C1 segment of cervical spinal cord (tissue), 14 donors: ENCODE results near the gene PAFAH1B1.
A peak's percentile ranks its signal among the peaks of the same experiment; 100 is the strongest.
"Not testable (repeated sequence)": the region's sequence is repeated elsewhere in the genome, so short reads cannot be mapped to it uniquely, and the experiment has no call there.

Experiments used
- DNase-seq, 14 donors: peaks; one replicate each; lab custom pipeline; 2025; lab: John Stamatoyannopoulos, UW

PAFAH1B1 gene

DNA sequence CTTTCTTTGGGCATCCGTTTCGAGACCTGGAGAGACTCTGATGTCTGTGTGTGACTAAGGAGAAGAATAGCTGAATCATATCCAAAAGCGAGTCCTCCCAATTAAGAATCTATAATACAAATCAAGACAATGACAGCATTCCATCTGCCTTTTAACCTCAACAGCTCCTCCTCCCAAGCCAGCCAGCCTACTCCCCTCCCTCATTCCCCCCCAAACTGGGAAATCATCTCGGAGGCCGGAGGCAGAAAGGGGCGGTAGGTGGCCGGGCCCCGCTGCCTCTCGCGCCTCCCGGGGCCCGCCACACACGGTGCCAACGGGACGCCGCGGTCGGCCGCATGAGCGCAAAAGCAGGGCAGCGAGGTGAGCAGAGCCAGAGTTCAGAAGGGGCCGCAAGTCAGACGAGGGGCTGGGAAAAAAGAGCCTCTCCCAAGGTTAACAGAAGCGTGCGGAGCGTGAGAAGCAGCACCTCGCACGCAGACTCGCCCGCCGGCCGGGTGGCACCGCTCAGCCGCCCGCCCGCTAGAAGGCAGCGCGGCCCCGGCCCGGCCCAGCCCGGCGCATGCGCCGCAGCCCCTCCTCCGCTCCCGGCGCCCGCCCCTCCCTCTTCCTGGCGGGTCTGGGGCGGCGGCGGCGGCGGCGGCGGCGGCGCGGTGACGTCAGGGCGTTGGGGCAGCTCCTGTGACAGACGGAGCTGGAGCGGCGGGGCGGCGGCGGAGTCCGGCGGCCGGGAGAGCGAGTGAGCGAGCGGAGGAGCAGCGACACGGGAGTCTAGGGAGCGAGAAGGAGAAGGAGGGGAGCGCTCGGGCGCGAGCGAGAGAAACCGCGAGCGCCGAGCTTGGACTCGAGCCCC is at the start of gene PAFAH1B1:
Gene PAFAH1B1 (plus strand): TSS at position 684 of the 850 bp plus-strand sequence. CDS start 44,635 bp downstream, outside the sequence.
- peak; percentile 50 to 95 (median 89) for DNase-seq

DNA sequence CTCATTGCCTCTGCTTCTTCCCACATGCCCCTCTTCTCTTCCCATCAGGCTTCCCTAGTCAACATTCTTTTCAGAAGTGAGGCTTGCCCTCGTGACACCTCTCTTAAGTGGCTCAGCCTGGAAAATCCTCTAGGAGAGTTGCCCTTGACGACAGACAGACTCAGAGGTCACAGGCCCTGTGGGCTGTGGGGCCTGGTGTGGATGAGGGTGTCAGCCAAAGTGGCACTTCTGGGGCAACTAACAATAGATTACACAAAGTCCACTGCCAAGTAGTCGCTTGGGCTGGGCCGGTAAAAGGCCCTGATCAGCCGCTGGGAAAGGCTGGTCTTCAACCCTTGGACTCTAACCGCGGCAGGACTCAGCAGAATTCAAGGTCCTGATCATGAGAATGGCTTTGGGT is 48.1 kb upstream of the PAFAH1B1 start:
- DNase-seq = no peak

DNA sequence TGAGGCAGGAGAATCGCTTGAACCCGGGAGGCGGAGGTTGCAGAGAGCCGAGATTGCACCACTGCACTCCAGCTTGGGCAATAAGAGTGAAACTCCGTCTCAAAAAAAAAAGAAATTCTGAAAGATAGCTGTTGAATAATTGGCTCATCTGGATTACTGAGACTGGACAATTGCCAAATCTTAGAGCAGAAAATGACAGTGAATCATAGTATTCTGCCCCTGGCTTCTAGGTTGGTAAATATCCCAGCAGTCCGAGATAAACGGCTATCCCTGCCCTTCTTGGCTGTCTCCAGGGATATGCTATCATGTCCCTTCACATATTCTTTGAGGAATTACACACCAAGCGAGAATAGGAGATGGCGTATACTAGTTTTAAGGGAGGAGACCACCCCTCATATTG is 46.3 kb upstream of the PAFAH1B1 start:
- no peak for DNase-seq

DNA sequence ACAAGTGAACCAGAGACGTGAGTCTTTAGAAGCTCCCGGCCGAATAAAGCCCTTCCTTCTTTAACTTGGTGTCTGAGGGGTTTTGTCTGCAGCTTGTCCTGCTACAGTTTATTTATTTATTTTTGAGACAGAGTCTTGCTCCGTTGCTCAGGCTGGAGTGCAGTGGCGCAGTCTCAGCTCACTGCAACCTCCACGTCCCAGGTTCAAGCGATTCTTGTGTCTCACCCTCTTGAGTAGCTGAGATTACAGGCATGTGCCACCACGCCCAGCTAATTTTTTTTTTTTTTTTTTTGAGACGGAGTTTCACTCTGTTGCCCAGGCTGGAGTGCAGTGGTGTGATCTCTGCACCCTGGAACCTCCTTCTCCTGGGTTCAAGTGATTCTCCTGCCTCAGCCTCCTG is 45.4 kb upstream of the PAFAH1B1 start:
- not testable (repeated sequence) for DNase-seq

DNA sequence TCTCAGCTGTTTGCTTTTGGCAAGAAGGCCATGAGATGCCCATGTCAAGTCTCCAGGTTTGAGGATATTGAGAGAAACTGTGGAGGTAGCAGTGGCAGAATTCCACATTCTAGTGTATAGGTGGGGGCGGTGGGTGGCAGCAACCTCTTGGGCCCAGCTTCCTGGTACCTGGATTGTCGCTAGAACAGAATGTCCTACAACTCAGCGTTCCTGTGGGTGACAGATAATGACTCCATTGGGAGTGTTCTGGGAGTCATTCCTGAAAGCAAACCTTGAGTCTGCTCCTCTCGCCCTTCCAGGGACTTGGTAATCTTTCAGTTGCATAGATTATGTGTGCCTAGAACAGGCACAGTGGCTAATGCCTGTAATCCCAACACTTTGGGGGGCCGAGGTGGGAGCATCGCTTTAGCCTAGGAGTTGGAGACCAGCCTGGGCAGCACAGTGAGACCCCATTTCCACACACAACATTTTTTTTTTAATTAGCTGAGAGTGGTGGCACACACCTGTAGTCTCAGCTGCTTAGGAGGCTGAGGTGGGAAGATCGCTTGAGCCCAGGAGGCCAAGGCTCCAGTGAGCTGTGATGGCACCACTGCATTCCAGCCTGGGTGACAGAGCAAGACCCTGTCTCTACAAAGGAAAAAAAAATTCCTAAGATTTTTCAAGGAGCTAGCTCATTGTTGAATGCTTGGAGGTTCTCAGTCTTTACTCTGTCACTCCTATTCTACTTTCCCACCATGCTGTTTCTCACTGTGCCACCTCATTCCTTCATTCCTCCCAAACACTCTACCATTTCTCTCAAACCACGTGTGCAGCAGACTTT is 43.9 kb upstream of the PAFAH1B1 start:
- no peak for DNase-seq

DNA sequence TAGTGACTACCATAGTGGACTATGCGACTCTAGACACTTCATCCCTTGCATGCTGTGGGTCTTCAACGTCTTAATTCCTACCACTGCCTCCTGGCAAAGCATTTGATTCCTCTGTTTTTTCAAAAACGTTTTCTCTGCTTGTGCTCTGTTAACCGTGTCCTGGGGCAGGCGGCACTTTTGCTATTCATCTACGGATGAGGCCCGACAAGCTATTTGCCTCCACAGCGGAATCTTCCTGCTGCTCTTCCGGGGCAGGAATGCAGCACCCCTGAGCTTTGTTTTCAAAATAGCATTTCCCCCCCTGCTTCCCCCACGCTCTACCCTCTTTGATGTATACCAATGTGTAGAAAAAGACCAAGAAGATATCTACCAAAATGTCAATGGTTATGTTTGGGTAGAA is 42.0 kb upstream of the PAFAH1B1 start:
- DNase-seq = no peak

DNA sequence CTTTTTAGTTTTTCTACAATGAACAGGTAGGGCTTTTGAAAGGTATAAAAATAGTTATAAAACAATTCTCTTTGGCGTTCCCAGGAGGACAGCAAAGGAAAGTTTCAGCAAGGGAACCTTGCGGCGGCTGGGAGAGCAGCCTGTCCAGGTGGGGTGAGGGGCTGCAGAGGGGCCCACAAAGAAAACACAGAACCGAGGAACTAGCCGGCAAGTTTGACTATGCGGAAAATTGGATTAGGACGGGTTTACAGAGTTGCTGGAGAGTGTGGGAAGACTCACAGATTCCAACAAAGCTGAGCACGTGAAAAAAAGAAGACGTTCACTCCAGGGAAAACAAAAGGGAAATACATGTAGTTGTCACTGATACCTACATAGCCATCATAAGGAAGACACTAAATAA is 41.5 kb upstream of the PAFAH1B1 start:
- no peak for DNase-seq

DNA sequence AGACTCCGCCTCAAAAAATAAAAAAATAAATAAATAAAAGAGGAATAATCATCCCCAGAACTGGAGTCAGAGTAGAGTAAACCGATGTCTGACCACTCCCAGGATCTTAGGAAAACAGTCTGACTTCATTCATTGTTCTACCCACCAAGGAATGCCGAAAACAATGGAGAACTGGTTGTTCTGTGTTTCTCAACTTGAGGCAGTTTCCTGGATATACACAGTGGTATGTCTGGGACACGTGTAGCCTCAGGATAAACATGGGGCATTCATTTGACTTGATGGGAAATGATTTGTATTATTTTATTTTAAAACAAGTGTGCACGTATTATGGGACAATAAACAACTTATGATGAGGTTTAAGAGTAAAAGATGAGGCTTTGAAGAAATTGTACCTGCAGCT is 32.8 kb upstream of the PAFAH1B1 start:
- no peak for DNase-seq

DNA sequence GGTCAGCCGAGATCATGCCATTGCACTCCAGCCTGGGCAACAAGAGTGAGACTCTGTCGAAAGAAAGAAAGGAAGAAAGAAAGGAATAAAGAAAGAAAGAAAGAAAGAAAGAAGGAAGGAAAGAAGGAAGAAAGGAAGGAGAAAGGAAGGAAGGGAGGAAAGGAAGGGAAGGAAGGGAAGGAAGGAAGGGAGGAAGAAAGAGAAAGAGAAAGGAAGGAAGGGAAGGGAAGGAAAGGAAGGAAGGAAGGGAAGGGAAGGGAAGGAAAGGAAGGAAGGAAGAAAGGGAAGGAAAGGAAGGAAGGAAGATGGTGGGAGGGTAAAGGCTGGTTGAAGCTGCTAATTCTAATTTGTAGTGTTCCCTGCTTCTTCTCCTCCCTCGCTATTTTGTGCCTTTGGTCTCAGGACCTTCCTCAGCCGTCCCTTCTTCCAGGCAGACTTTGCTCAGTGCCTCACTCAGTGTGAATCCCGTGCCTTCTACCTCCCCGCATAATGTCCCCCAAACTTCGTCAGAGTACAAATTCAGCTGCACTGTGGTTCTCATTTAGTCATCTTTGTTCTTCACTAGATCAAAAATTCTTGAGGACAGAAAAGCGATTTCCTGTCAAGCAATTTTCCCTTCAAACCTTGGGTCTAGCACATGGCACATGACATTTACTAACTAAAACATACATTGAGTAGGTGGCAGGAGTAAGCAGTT is 31.1 kb upstream of the PAFAH1B1 start:
- no peak for DNase-seq

DNA sequence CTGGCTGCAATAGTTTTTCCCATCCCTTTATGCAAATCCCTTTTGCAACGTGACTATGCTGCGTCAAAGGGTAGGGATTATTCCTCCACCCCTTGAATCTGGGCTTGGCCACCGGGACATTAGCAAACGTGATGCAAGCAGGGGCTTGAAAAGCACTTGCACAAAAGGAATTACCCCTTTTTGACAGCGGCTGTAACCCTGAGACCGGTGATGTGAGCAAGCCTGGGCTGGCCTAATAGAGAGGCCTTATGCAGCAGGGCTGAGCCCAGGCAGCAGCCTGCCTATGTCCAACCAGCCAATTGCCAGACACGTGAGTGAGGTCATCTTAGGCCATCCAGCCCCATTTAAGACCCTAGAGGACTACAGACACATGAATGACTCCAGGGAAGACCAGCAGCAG is 30.4 kb upstream of the PAFAH1B1 start:
- DNase-seq = no peak

DNA sequence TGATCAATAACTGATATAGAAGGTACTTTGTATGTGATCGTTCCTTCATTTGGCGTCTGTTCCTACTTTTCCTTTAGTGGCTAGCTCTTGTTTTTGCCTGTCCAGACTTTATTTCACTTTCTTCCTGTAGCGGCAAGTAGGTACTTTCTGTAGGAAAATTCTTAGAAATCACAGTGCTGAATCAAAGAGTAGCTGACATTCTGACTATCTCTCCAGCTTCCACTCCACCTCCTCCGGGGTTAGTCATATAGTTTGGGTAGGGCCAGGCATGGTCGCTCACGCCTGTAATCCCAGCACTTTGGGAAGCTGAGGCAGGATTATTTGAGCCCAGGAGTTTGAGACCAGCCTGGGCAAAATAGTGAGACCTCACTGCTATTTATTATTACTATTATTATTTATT is 29.9 kb upstream of the PAFAH1B1 start:
- no peak for DNase-seq

DNA sequence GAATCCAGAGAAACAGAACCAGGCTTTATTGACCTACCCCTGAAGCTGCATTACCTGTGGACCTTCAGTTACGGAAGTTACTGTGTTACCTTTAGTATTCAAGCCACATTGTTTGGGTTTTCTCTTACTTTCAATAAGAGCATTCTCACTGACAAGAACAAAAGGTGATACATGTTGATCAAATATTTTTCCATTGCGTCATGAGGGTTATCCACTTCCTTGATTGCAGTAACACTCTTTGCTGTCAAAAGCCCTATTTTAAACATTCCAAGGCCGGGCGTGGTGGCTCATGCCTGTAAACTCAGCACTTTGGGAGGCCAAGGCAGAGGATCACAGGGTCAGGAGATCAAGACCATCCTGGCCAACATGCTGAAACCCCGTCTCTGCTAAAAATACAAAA is 28.6 kb upstream of the PAFAH1B1 start:
- DNase-seq = no peak

DNA sequence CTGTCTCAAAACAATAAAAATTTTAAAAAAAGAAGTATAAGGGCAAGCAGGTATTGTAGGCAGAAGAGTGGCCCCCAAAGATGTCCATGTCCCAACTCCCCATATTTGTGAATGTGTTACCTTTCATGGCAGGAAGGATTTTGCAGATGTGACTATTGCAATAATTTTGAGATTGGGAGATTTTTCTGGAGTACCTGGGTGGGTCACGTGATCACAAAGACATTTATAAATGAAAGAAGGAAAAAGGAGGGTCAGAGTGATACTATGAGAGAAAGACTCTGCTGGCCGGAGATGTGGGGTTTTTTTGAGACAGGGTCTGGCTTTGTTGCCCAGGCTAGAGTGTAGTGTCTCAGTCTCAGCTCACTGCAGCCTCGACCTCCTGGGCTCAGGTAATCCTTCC is 27.4 kb upstream of the PAFAH1B1 start:
- no peak for DNase-seq

DNA sequence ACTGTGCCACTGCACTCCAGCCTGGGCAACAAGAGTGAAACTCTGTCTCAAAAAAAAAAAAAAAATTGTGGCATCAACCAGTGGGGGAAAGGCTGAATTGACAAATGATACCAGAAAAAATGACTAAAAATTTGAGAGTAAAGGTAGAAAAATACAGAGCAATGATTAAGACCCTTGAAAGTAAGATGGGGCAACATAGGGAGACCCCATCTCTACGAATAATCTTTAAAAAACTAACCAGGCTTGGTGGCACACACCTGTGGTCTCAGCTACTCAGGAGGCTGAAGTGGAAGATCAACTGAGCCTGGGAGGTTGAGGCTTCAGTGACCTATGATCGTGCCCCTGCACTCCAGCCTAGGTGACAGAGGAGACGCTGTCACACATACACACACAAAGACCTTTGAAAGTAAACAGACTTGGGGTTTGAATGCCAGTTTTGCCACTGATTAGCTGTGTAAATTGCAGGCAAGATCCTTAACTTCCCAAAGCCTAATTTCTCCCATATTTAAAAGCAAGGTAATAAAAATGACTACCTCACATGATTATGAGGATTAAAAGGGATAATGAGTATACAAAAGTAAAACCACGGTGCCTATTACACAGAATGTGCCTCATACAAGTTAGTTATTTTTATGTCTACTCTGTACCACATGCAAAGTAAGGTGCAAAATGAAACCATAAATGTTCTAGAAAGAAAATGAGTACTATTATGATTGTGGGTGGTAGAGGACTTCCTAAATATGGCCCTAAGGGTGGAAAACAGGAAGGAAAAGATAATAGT is 21.7 kb upstream of the PAFAH1B1 start:
- DNase-seq = no peak

DNA sequence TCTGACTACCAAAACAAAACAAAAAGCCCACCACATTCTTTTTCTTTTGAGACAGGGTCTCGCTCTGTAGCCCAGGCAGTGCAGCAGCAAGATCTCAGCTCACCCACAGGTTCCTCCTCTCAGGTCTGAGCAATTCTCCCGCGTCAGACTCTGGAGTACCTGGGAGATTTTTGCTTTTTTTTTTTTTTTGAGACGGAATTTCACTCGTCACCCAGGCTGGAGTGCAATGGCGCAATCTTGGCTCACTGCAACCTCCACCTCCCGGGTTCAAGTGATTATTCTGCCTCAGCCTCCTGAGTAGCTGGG is 21.2 kb upstream of the PAFAH1B1 start:
- DNase-seq = not testable (repeated sequence)

DNA sequence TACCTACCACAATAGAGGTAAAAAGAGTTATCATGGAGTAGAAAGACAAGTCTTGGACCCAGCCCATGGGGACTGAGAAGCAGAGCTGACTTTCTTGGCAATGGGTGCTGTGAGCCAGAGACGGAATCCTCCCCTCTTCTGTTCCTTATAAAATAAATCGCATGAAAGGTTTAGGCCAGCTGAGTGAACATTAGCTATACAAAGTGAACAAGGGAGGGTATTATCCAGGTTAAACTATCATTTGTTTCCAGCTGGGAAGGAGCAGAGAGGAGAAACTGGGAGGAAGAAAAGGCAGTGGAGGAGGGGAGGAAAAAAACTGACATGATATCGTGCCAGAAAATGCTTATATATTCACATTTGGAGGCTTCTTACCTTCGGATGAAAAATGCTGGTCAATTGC is 13.3 kb upstream of the PAFAH1B1 start:
- DNase-seq = peak in 1 of 14 donors; percentile 14

DNA sequence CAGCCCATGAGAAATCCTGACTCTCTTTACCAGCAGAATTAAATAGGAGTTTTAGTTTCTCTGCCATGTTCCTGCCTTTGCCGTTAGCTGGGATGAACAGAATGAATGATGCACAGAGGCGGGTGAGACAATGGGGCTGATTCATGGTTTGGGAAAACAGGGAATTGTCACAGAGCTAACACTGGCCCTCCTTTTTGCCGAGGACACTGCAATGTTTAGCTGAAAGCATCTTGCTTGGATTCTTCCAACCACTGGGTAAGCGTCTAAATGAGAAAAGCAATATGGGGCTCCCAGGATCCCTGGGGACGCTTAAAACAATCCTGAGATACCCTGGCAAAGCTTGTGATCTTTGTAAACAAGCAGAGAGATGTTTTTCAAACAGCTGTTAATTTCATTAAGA is 12.8 kb upstream of the PAFAH1B1 start:
- DNase-seq = peak in 11 of 14 donors; percentile 1 to 73 (median 63)

DNA sequence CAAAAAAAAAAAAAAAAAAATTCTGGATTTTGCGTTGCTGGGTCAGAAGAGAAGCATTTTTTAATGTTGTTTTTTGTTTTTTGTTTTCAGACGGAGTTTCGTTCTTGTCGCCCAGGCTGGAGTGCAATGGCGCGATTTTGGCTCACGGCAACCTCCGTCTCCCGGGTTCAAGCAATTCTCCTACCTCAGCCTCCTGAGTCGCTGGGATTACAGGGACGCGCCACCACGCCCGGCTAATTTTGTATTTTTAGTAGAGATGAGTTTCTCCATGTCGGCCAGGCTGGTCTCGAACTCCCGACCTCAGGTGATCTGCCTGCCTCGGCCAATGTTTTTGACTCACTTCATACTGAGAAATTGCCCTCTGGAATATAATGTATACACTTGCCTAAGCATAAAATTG is 11.0 kb upstream of the PAFAH1B1 start:
- DNase-seq = no peak

DNA sequence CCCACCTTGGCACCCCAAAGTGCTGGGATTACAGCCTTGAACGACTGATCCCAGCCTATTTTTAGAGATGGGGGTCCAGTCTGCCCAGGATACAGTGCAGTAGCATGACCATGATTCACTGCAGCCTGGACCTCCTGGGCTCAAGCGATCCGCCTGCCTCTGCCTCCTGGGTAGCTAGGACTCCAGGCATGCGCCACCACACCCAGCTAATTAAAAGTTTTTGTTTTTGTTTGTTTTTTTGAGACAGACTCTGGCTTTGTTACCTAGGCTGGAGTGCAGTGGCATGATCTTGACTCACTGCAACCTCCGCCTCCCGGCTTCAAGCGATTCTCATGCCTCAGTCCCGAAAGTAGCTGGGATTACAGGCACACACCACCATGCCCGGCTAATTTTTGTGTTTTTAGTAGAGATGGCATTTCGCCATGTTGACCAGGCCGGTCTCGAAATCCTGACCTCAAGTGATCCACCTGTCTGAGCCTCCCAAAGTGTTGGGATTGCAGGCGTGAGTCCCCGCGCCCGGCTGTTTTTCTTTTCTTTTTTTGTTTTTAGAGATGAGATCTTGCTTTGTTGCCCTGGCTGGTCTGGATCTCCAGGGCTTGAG is 2.3 kb upstream of the PAFAH1B1 start:
- DNase-seq = no peak

DNA sequence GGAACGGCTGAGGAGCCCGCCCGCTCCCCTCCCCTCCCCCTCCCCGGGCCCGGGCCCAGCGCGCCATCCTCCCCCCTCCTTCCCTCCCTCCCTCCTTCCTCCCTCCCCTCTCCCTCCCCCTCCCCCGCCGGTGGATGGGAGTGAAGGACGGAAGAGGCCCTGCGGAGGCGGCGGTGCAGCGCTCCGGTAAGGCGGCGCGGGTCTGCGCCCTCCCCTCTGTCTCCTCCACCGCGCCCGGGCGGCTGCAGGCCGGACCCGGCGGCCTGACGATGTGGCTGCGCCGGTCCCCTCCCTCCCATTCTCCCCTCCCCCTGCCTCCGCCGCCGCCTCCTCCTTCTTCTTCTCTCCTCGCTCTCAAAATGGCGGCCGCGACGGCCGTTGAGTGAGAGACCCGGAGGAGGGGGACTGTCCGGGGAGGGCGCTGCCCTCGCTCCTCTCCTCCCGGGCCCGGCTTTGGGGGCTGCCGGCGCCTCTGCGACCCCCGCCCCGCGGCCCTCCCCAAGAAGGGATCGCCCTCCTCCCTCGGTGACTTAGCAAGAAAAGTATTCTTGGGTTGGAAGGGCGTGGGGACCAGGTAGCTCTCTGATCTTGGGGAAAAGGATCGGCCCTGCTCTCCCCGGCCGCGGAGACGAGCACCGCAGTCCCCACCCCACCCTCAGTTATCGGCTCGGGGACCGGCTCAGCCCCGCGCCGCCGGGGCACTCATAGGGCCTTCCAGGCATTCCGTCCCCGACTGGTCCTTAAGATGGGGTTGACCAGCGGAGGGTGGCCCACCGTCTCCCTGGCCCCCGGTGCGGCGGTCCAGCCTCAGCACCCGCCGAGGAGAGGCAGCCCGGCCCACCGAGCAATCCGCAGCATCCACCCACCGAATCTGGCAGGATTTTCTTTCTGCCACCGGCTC is 617 bp downstream of the PAFAH1B1 start:
- DNase-seq = peak in 13 of 14 donors; percentile 62 to 94 (median 89)
